Tibial artery (tissue), 4 donors: ENCODE results near the gene ADAMTSL3.
A peak's percentile ranks its signal among the peaks of the same experiment; 100 is the strongest.
"Not testable (repeated sequence)": the region's sequence is repeated elsewhere in the genome, so short reads cannot be mapped to it uniquely, and the experiment has no call there.

Source experiments
- DNase-seq, 2 donors: peaks; one replicate each; pipeline ENCODE4 v3.0.0-alpha.2; 2019
- H3K27ac ChIP-seq, 2 donors: fragments of 200-600 bp; sonication (generic) in 1 of 2; 1 replicate in 1 of 2; 2 replicates in 1 of 2; pipeline ENCODE4 v1.5.1; 2018 to 2019; ENCODE audit warnings: mild to moderate bottlenecking in 1 of 2
- H3K27me3 ChIP-seq, 2 donors: fragments of 200-600 bp; sonication (generic) in 1 of 2; one replicate each; pipeline versions ENCODE4 v1.5.1 to v1.6.0; 2016 to 2019
- H3K36me3 ChIP-seq, 3 donors: fragments of 200-600 bp; sonication (generic) in 2 of 3; one replicate each; pipeline ENCODE4 v1.5.1; 2016 to 2019; ENCODE audit warnings: mild to moderate bottlenecking in 2 of 3
- H3K4me1 ChIP-seq, 4 donors: fragments of 200-600 bp; sonication (generic) in 2 of 4; 1 replicate in 3 of 4; 2 replicates in 1 of 4; pipeline ENCODE4 v1.5.1; 2016 to 2019
- H3K4me3 ChIP-seq, 2 donors: fragments of 200-600 bp; sonication (generic) in 1 of 2; 1 replicate in 1 of 2; 2 replicates in 1 of 2; pipeline ENCODE4 v1.5.1; 2018 to 2019; ENCODE audit warnings: mild to moderate bottlenecking in 2 of 2
- H3K9me3 ChIP-seq, 3 donors: fragments of 200-600 bp; sonication (generic) in 1 of 3; one replicate each; pipeline ENCODE4 v1.5.1; 2016 to 2019
- CTCF ChIP-seq, 2 experiments: fragments of 200-600 bp in 1 of 2; fragments of 450-650 bp in 1 of 2; IDR thresholded peaks; one replicate each; pipeline ENCODE4 v1.5.1; 2017 to 2019; ENCODE audit warnings: antibody characterized with exemption in 2 of 2, mild to moderate bottlenecking in 1 of 2, moderate library complexity in 1 of 2
- intact Hi-C: fragments of 100-400 bp; cut with DNase I; formaldehyde crosslinking; loops from one replicate; pipeline ENCODE4 v1.15.0; 2023; ENCODE audit warnings: low total_unique reads

Gene ADAMTSL3

GRCh38 chr15:84023636-84024035, 369.7 kb downstream of the ADAMTSL3 start:
- peak; percentile 58 to 59 for TF ChIP-seq CTCF (IDR thresholded peaks at IDR 0.05)
- H3K4me3 ChIP-seq: no peak overlapping the region
- no peaks in the 10 kb centered on the region for H3K27me3 ChIP-seq
- intact Hi-C loops: no loop called here
- no peak for DNase-seq
- peaks cover 0 to 4% (median 3%) of the 10 kb centered on the region in 3 donors for H3K9me3 ChIP-seq
- H3K4me1 ChIP-seq: no peaks in the 10 kb centered on the region
- H3K27ac ChIP-seq: no peak overlapping the region
- peaks cover 0 to 46% (median 38%) of the 10 kb centered on the region in 3 donors for H3K36me3 ChIP-seq

- peaks cover 8 to 30% (median 19%) of the 10 kb centered on the region in 3 donors for H3K36me3 ChIP-seq
- peaks cover 0 to 4% (median 0%) of the 10 kb centered on the region in 3 donors for H3K9me3 ChIP-seq
- H3K27me3 ChIP-seq: no peaks in the 10 kb centered on the region
- no peak overlapping the region for H3K27ac ChIP-seq
- H3K4me3 ChIP-seq: no peak overlapping the region
- TF ChIP-seq CTCF (IDR thresholded peaks at IDR 0.05): no peak
- intact Hi-C loops: loop anchor here (10.0 kb wide), 1 partner anchor 459 kb away; no protein-coding TSS in a partner anchor
- H3K4me1 ChIP-seq: peaks cover 0 to 4% (median 0%) of the 10 kb centered on the region in 4 donors
- no peak for DNase-seq
Measured at GRCh38 chr15:84033793-84034553, 380.1 kb downstream of the ADAMTSL3 start.

DNA sequence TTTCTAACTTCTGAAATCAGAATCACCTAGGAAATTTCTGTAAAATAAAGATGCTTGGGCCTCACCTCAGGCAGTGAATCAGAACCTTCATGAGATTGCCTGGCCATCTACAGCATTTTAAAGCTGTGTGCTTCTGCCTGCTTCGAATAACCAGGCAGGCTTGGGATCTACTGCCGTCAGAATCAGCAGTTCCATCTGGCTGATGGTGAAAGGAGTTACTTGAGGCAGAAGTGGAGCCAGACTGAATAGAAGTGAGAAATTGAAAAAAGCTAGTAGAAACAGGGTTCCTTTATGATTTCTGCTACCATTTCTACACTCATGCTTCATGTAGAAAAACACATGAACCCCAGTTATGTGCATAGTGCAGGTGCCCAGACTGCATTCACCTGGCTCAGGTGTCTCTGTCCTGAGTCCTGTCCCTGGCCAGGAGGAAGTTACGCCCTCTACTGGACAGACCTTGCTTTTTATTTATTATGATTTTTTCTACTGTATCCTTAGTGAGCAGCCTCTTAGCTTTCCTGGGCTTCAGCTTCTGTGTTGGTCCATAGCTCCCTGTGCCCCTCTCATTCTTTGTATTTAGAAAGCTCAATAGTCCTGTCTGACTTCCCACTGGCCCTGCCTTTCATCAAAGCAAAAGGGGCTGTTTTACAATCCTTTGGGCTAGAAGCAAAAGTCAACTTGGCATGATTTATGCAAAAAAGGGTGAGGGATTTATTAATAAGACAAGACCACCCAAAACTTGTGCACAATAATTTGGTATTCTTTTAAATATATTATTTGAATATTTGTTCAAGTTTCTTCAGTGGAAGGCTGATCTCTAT, 380.9 kb downstream of the ADAMTSL3 start:
- H3K9me3 ChIP-seq: no peaks in the 10 kb centered on the region
- peaks cover 8 to 32% (median 16%) of the 10 kb centered on the region in 3 donors for H3K36me3 ChIP-seq
- intact Hi-C loops: loop anchor here (10.0 kb wide), 1 partner anchor 460 kb away; no protein-coding TSS in a partner anchor
- H3K4me3 ChIP-seq: no peak overlapping the region
- DNase-seq: no peak
- H3K4me1 ChIP-seq: peaks cover 0 to 4% (median 0%) of the 10 kb centered on the region in 4 donors
- H3K27me3 ChIP-seq: no peaks in the 10 kb centered on the region
- H3K27ac ChIP-seq: no peak overlapping the region
- TF ChIP-seq CTCF (IDR thresholded peaks at IDR 0.05): peak in 1 of 2 experiments; percentile 23

GRCh38 chr15:84035399-84035766, 381.5 kb downstream of the ADAMTSL3 start:
- Histone ChIP-seq H3K4me1 (peaks cover 0 to 4% (median 0%) of the 10 kb centered on the region in 4 donors), H3K27ac (no peak overlapping the region), H3K9me3 (no peaks in the 10 kb centered on the region), H3K27me3 (no peaks in the 10 kb centered on the region), H3K36me3 (peaks cover 8 to 36% (median 16%) of the 10 kb centered on the region in 3 donors), H3K4me3 (no peak overlapping the region)
- no peak for DNase-seq
- intact Hi-C loops: loop anchor here (10.0 kb wide), 1 partner anchor 461 kb away; no protein-coding TSS in a partner anchor
- peak; percentile 37 to 47 for TF ChIP-seq CTCF (IDR thresholded peaks at IDR 0.05)

GRCh38 chr15:84037301-84037700, 383.4 kb downstream of the ADAMTSL3 start:
- H3K4me1 ChIP-seq: peaks cover 0 to 4% (median 0%) of the 10 kb centered on the region in 4 donors
- H3K9me3 ChIP-seq: no peaks in the 10 kb centered on the region
- no peaks in the 10 kb centered on the region for H3K27me3 ChIP-seq
- H3K27ac ChIP-seq: no peak overlapping the region
- intact Hi-C loops: loop anchor here (10.0 kb wide), 1 partner anchor 462 kb away; no protein-coding TSS in a partner anchor
- peaks cover 8 to 42% (median 18%) of the 10 kb centered on the region in 3 donors for H3K36me3 ChIP-seq
- no peak overlapping the region for H3K4me3 ChIP-seq
- no peak for TF ChIP-seq CTCF (IDR thresholded peaks at IDR 0.05)
- no peak for DNase-seq

DNA sequence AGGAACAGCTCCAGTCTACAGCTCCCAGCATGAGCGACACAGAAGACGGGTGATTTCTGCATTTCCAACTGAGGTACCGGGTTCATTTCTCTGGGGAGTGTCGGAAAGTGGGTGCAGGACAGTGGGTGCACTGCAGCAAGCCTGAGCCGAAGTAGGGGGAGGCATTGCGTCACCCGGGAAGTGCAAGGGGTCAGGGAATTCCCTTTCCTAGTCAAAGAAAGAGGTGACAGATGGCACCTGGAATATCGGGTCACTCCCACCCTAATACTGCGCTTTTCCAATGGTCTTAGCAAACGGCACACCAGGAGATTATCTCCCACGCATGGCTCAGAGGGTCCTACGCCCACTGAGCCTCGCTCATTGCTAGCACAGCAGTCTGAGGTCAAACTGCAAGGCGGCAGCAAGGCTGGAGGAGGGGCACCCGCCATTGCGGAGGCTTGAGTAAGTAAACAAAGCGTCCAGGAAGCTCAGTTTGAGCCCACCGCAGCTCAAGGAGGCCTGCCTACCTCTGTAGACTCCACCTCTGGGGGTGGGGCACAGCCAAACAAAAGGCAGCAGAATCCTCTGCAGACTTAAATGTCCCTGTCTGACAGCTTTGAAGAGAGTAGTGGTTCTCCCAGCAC, 388.6 kb downstream of the ADAMTSL3 start:
- H3K27ac ChIP-seq, H3K4me3 ChIP-seq, DNase-seq, H3K27me3 ChIP-seq, intact Hi-C loops, H3K4me1 ChIP-seq: not testable (repeated sequence)
- Histone ChIP-seq H3K9me3 (peaks cover 0 to 16% (median 7%) of the 10 kb centered on the region in 3 donors), H3K36me3 (peaks cover 0 to 39% (median 20%) of the 10 kb centered on the region in 3 donors)
